ENCODE data around the gene TRAF3. TPM values are rescaled to one million over a fixed set of nuclear protein-coding genes. Genes with fewer than 3 reads are reported as not detected.

The TRAF3 gene
- 12.4 TPM for total RNA-seq
- polyA plus RNA-seq: 8.8 TPM

- H3K4me3 ChIP-seq (ENCODE audit: low read depth, low read length): peak within 1 kb of the TSS; percentile 93
- H3K4me1 ChIP-seq (ENCODE audit: insufficient read depth): no peaks in the 10 kb centered on the region
- no peaks in the 10 kb centered on the region for H3K36me3 ChIP-seq (ENCODE audit: insufficient read depth)
- 13% methylated on average over 153 of the region's 163 CpGs for WGBS
- no peak for DNase-seq (ENCODE audit: extremely low spot score)
- H3K27ac ChIP-seq (ENCODE audit: low read depth): peak within 1 kb of the TSS; percentile 82
Measured at GRCh38 chr14:102776761-102777710, at the start of gene TRAF3. Gene TRAF3, plus strand, starts transcription at chr14:102777449. Its CDS starts 92,753 bp downstream, at chr14:102870202.

GRCh38 chr14:102728501-102728900 lies 48.7 kb upstream of the TRAF3 start:
- H3K4me3 ChIP-seq (ENCODE audit: low read depth, low read length): no peak overlapping the region
- WGBS: 85% methylated on average over 6 of the region's 6 CpGs
- no peak overlapping the region for H3K27ac ChIP-seq (ENCODE audit: low read depth)
- H3K4me1 ChIP-seq (ENCODE audit: insufficient read depth): no peaks in the 10 kb centered on the region
- DNase-seq (ENCODE audit: extremely low spot score): no peak
- H3K36me3 ChIP-seq (ENCODE audit: insufficient read depth): peaks cover 2% of the 10 kb centered on the region

GRCh38 chr14:102729268-102729667 lies 48.0 kb upstream of the TRAF3 start:
- 86% methylated on average over 6 of the region's 6 CpGs for WGBS

GRCh38 chr14:102729825-102730224 lies 47.4 kb upstream of the TRAF3 start:
- DNase-seq (ENCODE audit: extremely low spot score): no peak
- 93% methylated on average over 8 of the region's 8 CpGs for WGBS

More at GRCh38 chr14:102729268-102729667, 48.0 kb upstream of the TRAF3 start:
- H3K36me3 ChIP-seq (ENCODE audit: insufficient read depth): peaks cover 2% of the 10 kb centered on the region
- no peak overlapping the region for H3K27ac ChIP-seq (ENCODE audit: low read depth)
- H3K4me3 ChIP-seq (ENCODE audit: low read depth, low read length): no peak overlapping the region
- no peak for DNase-seq (ENCODE audit: extremely low spot score)
- H3K4me1 ChIP-seq (ENCODE audit: insufficient read depth): no peaks in the 10 kb centered on the region

GRCh38 chr14:102731101-102731870 lies 46.0 kb upstream of the TRAF3 start:
- 94% methylated on average over 15 of the region's 15 CpGs for WGBS
- Histone ChIP-seq H3K36me3 (ENCODE audit: insufficient read depth) (peaks cover 2% of the 10 kb centered on the region), H3K4me1 (ENCODE audit: insufficient read depth) (no peaks in the 10 kb centered on the region), H3K4me3 (ENCODE audit: low read depth, low read length) (no peak overlapping the region), H3K27ac (ENCODE audit: low read depth) (no peak overlapping the region)
- DNase-seq (ENCODE audit: extremely low spot score): no peak

More at GRCh38 chr14:102729825-102730224, 47.4 kb upstream of the TRAF3 start:
- H3K36me3 ChIP-seq (ENCODE audit: insufficient read depth): peaks cover 2% of the 10 kb centered on the region
- no peaks in the 10 kb centered on the region for H3K4me1 ChIP-seq (ENCODE audit: insufficient read depth)
- no peak overlapping the region for H3K4me3 ChIP-seq (ENCODE audit: low read depth, low read length)
- H3K27ac ChIP-seq (ENCODE audit: low read depth): no peak overlapping the region

- Histone ChIP-seq H3K36me3 (ENCODE audit: insufficient read depth) (no peaks in the 10 kb centered on the region), H3K4me1 (ENCODE audit: insufficient read depth) (no peaks in the 10 kb centered on the region), H3K27ac (ENCODE audit: low read depth) (no peak overlapping the region), H3K4me3 (ENCODE audit: low read depth, low read length) (no peak overlapping the region)
- DNase-seq (ENCODE audit: extremely low spot score): no peak
- WGBS: 88% methylated on average over 13 of the region's 13 CpGs
Measured at GRCh38 chr14:102731871-102732800, 45.1 kb upstream of the TRAF3 start.

GRCh38 chr14:102732924-102733323 lies 44.3 kb upstream of the TRAF3 start:
- no peak overlapping the region for H3K4me3 ChIP-seq (ENCODE audit: low read depth, low read length)
- H3K36me3 ChIP-seq (ENCODE audit: insufficient read depth): no peaks in the 10 kb centered on the region
- DNase-seq (ENCODE audit: extremely low spot score): no peak
- no peak overlapping the region for H3K27ac ChIP-seq (ENCODE audit: low read depth)
- no peaks in the 10 kb centered on the region for H3K4me1 ChIP-seq (ENCODE audit: insufficient read depth)
- 96% methylated on average over 10 of the region's 10 CpGs for WGBS

- Histone ChIP-seq H3K36me3 (ENCODE audit: insufficient read depth) (no peaks in the 10 kb centered on the region), H3K4me1 (ENCODE audit: insufficient read depth) (no peaks in the 10 kb centered on the region), H3K27ac (ENCODE audit: low read depth) (no peak overlapping the region), H3K4me3 (ENCODE audit: low read depth, low read length) (no peak overlapping the region)
- no peak for DNase-seq (ENCODE audit: extremely low spot score)
- WGBS: 87% methylated on average over 11 of the region's 11 CpGs
Measured at GRCh38 chr14:102733326-102733725, 43.9 kb upstream of the TRAF3 start.

- no peaks in the 10 kb centered on the region for H3K4me1 ChIP-seq (ENCODE audit: insufficient read depth)
- no peaks in the 10 kb centered on the region for H3K36me3 ChIP-seq (ENCODE audit: insufficient read depth)
- no peak for DNase-seq (ENCODE audit: extremely low spot score)
- no peak overlapping the region for H3K4me3 ChIP-seq (ENCODE audit: low read depth, low read length)
- WGBS: 90% methylated on average over 12 of the region's 12 CpGs
- no peak overlapping the region for H3K27ac ChIP-seq (ENCODE audit: low read depth)
Measured at GRCh38 chr14:102734436-102734835, 42.8 kb upstream of the TRAF3 start.

- Histone ChIP-seq H3K4me1 (ENCODE audit: insufficient read depth) (no peaks in the 10 kb centered on the region), H3K27ac (ENCODE audit: low read depth) (no peak overlapping the region), H3K36me3 (ENCODE audit: insufficient read depth) (no peaks in the 10 kb centered on the region), H3K4me3 (ENCODE audit: low read depth, low read length) (no peak overlapping the region)
- WGBS: 96% methylated on average over 3 of the region's 3 CpGs
- DNase-seq (ENCODE audit: extremely low spot score): no peak
Measured at GRCh38 chr14:102736956-102737355, 40.3 kb upstream of the TRAF3 start.

- WGBS: 93% methylated on average over 18 of the region's 18 CpGs
- Histone ChIP-seq H3K27ac (ENCODE audit: low read depth) (no peak overlapping the region), H3K36me3 (ENCODE audit: insufficient read depth) (no peaks in the 10 kb centered on the region), H3K4me3 (ENCODE audit: low read depth, low read length) (no peak overlapping the region), H3K4me1 (ENCODE audit: insufficient read depth) (no peaks in the 10 kb centered on the region)
- DNase-seq (ENCODE audit: extremely low spot score): no peak
Measured at GRCh38 chr14:102737402-102738372, 39.6 kb upstream of the TRAF3 start.

Measured in urinary bladder (tissue), 4 donors.